Putamen (tissue), 1 donor: ENCODE data around the gene SLC15A3.

Experiments
- DNase-seq: peaks from one replicate; pipeline ENCODE4 v3.0.0-alpha.2; 2016; ENCODE audit warnings: low spot score

The SLC15A3 gene

GRCh38 chr11:60889869-60890311 lies 62.1 kb downstream of the SLC15A3 start:
- no peak for DNase-seq

DNA sequence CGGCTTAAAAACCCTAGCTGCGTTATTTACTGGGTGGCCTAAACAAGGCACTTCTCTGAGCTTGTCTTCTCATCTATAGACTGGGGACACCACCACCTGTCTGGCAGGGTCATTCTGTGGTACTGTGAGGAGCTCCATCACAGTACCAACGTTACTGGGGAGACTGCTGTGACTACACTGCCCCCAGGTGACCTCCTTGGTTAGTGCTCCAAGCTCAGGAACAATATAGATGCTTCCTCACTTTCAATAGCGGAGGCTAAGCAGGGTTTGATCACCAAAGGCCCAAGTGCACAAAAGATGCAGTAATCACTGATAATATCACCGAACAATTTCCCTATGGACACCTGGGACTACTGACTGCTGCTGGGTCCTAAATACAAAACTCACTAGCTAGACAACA lies 64.4 kb downstream of the SLC15A3 start:
- DNase-seq = no peak
